Thoracic aorta (tissue), 2 donors: ENCODE data around the gene EVC. TPM values are rescaled to one million over a fixed set of nuclear protein-coding genes. Genes with fewer than 3 reads are reported as not detected.

ENCODE experiments used
- ATAC-seq: fragments of 150-250 bp; one replicate; pipeline ENCODE4 v1.8.0; 2017; ENCODE audit warnings: low read depth; ENCODE audit not compliant: insufficient number of reproducible peaks, low FRiP score
- DNase-seq: peaks from one replicate; pipeline ENCODE4 v3.0.0-alpha.2; 2020; ENCODE audit warnings: low spot score
- H3K27ac ChIP-seq, 2 donors: fragments of 200-600 bp; sonication (generic); 1 replicate in 1 of 2; 2 replicates in 1 of 2; pipeline ENCODE4 v1.5.1; 2016; ENCODE audit warnings: mild to moderate bottlenecking in 2 of 2, moderate library complexity in 2 of 2
- H3K27me3 ChIP-seq: fragments of 200-600 bp; sonication (generic); replicated peaks from 2 replicates; pipeline ENCODE4 v1.6.0; 2016; ENCODE audit warnings: mild to moderate bottlenecking; ENCODE audit not compliant: insufficient read depth
- H3K36me3 ChIP-seq: fragments of 200-600 bp; sonication (generic); one replicate; pipeline ENCODE4 v1.5.1; 2016
- H3K4me1 ChIP-seq, 2 donors: fragments of 200-600 bp; sonication (generic); 1 replicate in 1 of 2; 2 replicates in 1 of 2; pipeline versions ENCODE4 v1.5.1 to v1.6.0; 2016; ENCODE audit warnings: low read depth in 2 of 2, mild to moderate bottlenecking in 1 of 2; ENCODE audit not compliant: control insufficient read depth in 1 of 2
- H3K4me3 ChIP-seq: fragments of 200-600 bp; sonication (generic); 2 replicates; pipeline ENCODE4 v1.5.1; 2016; ENCODE audit warnings: mild to moderate bottlenecking
- H3K9me3 ChIP-seq: fragments of 200-600 bp; sonication (generic); 2 replicates; pipeline ENCODE4 v1.5.1; 2016
- total RNA-seq, 2 donors: library from RNA; depleted of rRNA; stranded (reverse); fragments of >200 nt; gene quantifications; one replicate each; pipeline versions ENCODE4 v1.1.0 to v1.2.3, GENCODE V29; 2016
- TF ChIP-seq, protein P1 (sequence below): fragments of 200-600 bp; sonication (generic); IDR thresholded peaks from one replicate; pipeline ENCODE4 v1.5.1; 2019; ENCODE audit warnings: antibody characterized with exemption

The EVC gene
- total RNA-seq, 2 donors from 2014 or later, result 65.1 to 88.5 TPM

DNA sequence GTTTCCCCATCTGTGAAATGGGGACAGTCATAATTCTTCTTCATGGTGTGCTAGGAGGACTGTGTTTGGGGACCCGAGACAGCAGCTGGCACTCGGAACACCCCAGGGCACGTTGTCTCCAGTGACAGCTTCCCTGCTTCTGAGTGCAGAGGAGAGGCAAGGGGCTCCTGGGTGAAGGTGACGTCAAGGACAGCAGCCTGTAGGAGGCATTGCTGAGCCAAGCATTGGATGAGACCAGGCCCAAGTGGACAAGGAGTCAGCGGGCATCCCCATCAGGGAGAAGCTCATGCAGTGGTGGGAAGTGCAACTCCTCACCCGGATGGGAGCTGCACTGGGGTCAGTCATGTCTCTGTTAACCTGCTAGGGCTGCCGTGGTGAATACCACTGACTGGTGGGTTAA, 46.1 kb downstream of the EVC start:
- ATAC-seq (no peak), DNase-seq (no peak)
- TF ChIP-seq, protein P1, sequence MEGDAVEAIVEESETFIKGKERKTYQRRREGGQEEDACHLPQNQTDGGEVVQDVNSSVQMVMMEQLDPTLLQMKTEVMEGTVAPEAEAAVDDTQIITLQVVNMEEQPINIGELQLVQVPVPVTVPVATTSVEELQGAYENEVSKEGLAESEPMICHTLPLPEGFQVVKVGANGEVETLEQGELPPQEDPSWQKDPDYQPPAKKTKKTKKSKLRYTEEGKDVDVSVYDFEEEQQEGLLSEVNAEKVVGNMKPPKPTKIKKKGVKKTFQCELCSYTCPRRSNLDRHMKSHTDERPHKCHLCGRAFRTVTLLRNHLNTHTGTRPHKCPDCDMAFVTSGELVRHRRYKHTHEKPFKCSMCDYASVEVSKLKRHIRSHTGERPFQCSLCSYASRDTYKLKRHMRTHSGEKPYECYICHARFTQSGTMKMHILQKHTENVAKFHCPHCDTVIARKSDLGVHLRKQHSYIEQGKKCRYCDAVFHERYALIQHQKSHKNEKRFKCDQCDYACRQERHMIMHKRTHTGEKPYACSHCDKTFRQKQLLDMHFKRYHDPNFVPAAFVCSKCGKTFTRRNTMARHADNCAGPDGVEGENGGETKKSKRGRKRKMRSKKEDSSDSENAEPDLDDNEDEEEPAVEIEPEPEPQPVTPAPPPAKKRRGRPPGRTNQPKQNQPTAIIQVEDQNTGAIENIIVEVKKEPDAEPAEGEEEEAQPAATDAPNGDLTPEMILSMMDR, result no peak
- Histone ChIP-seq H3K4me1 (no peaks in the 10 kb centered on the region), H3K27me3 (no peaks in the 10 kb centered on the region), H3K27ac (no peak overlapping the region), H3K4me3 (no peak overlapping the region), H3K9me3 (no peaks in the 10 kb centered on the region), H3K36me3 (peaks cover 52% of the 10 kb centered on the region)

DNA sequence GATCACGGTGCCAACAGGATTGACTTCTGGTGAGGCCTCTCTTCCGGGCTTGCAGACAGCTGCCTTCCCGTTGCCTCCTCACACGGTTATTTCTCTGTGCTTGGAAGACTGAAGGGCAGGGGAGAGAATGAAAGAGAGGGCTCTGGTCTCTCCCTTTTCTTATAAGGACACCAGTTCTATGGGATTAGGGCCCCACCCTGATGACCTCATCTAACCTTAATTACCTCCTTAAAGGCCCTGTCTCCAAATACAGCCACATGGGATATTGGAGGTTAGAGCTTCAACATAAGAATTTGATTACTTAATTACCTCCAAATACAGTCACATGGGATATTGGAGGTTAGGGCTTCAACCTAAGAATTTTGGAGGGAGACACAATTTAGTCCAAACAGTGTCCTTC, 46.5 kb downstream of the EVC start:
- Histone ChIP-seq H3K27ac (no peak overlapping the region), H3K36me3 (peaks cover 52% of the 10 kb centered on the region), H3K4me1 (no peaks in the 10 kb centered on the region), H3K9me3 (no peaks in the 10 kb centered on the region), H3K27me3 (no peaks in the 10 kb centered on the region), H3K4me3 (no peak overlapping the region)
- DNase-seq (no peak), ATAC-seq (no peak)
- TF ChIP-seq, protein P1, result no peak

DNA sequence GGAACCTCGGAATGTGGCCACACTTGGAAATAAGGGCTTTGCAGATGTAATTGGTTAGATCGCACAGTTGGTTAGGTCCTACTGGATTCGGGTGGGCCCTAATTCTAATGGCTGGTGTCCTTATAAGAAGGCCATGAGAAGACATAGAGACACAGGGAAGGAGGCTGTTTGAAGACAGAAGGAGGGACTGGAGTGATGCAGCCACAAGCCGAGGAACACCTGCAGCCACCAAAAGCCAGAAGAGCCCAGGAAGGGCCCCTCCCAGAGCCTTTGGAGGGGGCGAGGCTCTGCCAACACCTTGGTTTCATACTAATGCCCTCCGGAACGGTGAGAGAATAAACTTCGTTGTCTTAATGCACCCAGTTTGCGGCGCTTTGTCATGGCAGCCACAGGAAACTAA, 47.0 kb downstream of the EVC start:
- Histone ChIP-seq H3K4me1 (no peaks in the 10 kb centered on the region), H3K4me3 (no peak overlapping the region), H3K36me3 (peaks cover 48% of the 10 kb centered on the region), H3K27ac (no peak overlapping the region), H3K27me3 (no peaks in the 10 kb centered on the region), H3K9me3 (no peaks in the 10 kb centered on the region)
- no peak for ATAC-seq
- TF ChIP-seq, protein P1, result no peak
- no peak for DNase-seq

DNA sequence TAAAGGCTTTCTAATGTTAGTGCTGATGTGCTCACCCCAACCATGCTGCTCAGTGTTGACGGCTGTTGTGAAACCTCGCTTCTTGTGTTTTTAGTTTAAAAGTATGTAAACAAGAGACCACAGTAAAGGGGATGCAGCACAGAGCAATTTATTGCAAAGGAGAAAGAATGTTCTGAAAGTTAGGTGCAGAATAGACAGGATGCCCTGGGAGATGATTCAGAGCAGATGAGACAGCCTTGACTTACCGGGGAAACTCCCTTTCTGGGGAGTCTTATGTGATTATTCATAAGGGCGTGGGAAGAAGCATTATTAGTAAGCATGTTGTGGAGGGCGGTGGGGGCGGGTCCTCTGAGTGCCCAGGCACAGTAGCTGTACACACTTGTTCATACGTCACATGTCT, 47.7 kb downstream of the EVC start:
- H3K4me3 ChIP-seq, result no peak overlapping the region
- no peaks in the 10 kb centered on the region for H3K4me1 ChIP-seq
- ATAC-seq (no peak), DNase-seq (no peak)
- TF ChIP-seq, protein P1, result no peak
- H3K9me3 ChIP-seq, result no peaks in the 10 kb centered on the region
- no peaks in the 10 kb centered on the region for H3K27me3 ChIP-seq
- H3K36me3 ChIP-seq, result peaks cover 40% of the 10 kb centered on the region
- no peak overlapping the region for H3K27ac ChIP-seq

DNA sequence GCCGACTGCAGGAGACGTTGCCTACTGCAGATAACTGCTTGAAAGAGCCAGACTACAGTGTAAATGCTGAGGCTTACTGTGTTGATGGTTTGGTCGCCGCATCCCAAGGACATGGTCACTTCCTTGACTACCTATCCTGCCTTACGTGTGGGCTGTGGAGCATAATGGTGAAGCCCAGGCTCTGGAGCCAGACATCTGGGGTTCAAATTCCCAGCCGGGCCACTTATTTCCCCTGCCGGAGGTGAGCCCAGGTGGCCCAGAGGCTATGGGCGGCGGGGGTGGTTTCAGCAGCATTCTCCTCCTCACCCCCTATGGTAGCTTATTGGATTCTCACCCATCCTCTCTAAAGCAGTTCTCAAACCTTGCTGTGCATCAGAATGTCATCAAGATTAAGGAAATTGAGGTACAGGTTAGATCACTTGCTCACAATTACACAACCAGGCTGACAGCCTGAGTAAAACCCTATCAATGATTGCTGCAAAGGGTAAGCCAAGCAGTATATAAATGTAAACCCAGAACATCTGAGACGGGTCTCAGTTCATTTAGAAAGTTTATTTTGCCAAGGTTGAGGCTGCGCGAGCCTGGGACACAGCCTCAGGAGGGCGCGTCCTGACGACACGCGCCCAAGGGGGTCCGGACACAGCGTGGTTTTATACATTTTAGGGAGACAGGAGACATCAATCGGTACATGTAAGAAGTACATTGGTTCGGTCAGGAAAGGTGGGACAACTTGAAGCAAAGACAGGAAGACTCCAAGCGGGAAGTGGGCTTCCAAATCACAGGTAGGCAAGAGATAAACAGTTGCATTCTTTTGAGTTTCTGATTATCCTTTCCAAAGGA, 48.5 kb downstream of the EVC start:
- Histone ChIP-seq H3K4me1 (no peaks in the 10 kb centered on the region), H3K4me3 (no peak overlapping the region), H3K9me3 (no peaks in the 10 kb centered on the region), H3K36me3 (peaks cover 33% of the 10 kb centered on the region), H3K27me3 (no peaks in the 10 kb centered on the region), H3K27ac (no peak overlapping the region)
- no peak for ATAC-seq
- TF ChIP-seq, protein P1, result no peak
- no peak for DNase-seq
